GM21529 (cell line): ENCODE data around the gene TSBP1.

Experiments
- ATAC-seq: cut with Tn5 transposase; IDR thresholded peaks from one replicate; pipeline ENCODE4 v1.9.1; 2021; ENCODE audit not compliant: unreplicated experiment

The TSBP1 gene

GRCh38 chr6:32371803-32372202 is at the start of gene TSBP1:
TSS of gene TSBP1 (minus strand) at chr6:32371903. CDS start at chr6:32371706, 197 bp downstream.
- ATAC-seq: no peak

- ATAC-seq: no peak
These were observed 44.3 kb upstream of the TSBP1 start for GRCh38 chr6:32416036-32416435.

- no peak for ATAC-seq
These were observed 43.9 kb upstream of the TSBP1 start for GRCh38 chr6:32415521-32416019.

GRCh38 chr6:32413427-32414047 is 41.8 kb upstream of the TSBP1 start:
- no peak for ATAC-seq

GRCh38 chr6:32411566-32412327 is 40.0 kb upstream of the TSBP1 start:
- ATAC-seq: no peak

- no peak for ATAC-seq
These were observed 39.2 kb upstream of the TSBP1 start for GRCh38 chr6:32410906-32411305.

- no peak for ATAC-seq
These were observed 35.2 kb upstream of the TSBP1 start, which contains the start of gene BTNL2 for GRCh38 chr6:32406857-32407256. TSS of gene BTNL2 (minus strand) at chr6:32407181. CDS start at chr6:32407123, 58 bp downstream.

- no peak for ATAC-seq
These were observed 34.5 kb upstream of the TSBP1 start for GRCh38 chr6:32406197-32406596.

- ATAC-seq: no peak
These were observed 34.0 kb upstream of the TSBP1 start for GRCh38 chr6:32405656-32406055.

- no peak for ATAC-seq
These were observed 31.1 kb upstream of the TSBP1 start for GRCh38 chr6:32402812-32403211.

- ATAC-seq: no peak
These were observed 29.7 kb upstream of the TSBP1 start for GRCh38 chr6:32401284-32401963.

- ATAC-seq: peak; percentile 88
These were observed 25.7 kb upstream of the TSBP1 start for GRCh38 chr6:32397252-32397920.

GRCh38 chr6:32396028-32396427 is 24.3 kb upstream of the TSBP1 start:
- ATAC-seq: no peak

- no peak for ATAC-seq
These were observed 22.1 kb upstream of the TSBP1 start for GRCh38 chr6:32393665-32394420.

- ATAC-seq: no peak
These were observed 19.8 kb upstream of the TSBP1 start for GRCh38 chr6:32391505-32391904.

GRCh38 chr6:32387589-32388340 is 16.1 kb upstream of the TSBP1 start:
- ATAC-seq: no peak

GRCh38 chr6:32386040-32386439 is 14.3 kb upstream of the TSBP1 start:
- no peak for ATAC-seq

- ATAC-seq: no peak
These were observed 11.2 kb upstream of the TSBP1 start for GRCh38 chr6:32382757-32383420.

- no peak for ATAC-seq
These were observed 7.8 kb upstream of the TSBP1 start for GRCh38 chr6:32379545-32379944.
